Stimulated activated naive CD4-positive, alpha-beta T cell treated with Interleukin-2 at 50 U/mL for 16 hours (primary cell): ENCODE data around the gene PRICKLE3.
"Not testable (repeated sequence)": the region's sequence is repeated elsewhere in the genome, so short reads cannot be mapped to it uniquely, and the experiment has no call there.

Experiments used
- DNase-seq: peaks from one replicate; lab custom pipeline; 2025; lab: John Stamatoyannopoulos, UW

PRICKLE3 gene

GRCh38 chrX:49178537-49178936, 7.6 kb downstream of the PRICKLE3 start:
- no peak for DNase-seq

DNA sequence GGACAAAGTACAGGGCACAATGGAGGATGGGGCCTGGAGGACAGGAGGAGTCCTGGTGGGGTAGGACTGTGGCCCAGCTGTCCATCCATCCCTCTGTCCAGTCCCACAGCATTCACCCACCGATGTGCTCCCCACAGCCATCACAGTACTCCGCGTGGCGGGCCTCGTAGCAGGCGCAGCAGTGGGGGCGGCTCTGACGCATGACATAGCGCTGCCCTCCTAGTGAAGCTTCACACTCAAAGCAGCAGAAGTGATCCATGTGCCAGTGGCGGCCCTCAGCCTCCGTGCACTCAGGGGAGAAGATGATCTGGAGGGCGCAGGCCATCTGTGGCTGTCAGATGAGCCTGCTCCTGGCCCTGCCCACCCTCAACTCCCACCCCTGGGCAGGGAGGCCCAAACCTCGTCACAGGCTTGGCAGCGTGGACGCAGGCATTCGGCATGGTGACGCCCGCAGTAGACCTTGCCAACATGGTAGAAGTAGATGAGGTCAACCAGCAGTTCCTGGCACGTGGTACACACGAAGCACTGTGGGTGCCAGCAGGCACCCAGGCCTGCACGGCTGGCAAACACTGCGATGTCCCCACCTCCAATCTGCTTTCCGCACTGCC, 8.2 kb downstream of the PRICKLE3 start:
- DNase-seq: no peak

DNA sequence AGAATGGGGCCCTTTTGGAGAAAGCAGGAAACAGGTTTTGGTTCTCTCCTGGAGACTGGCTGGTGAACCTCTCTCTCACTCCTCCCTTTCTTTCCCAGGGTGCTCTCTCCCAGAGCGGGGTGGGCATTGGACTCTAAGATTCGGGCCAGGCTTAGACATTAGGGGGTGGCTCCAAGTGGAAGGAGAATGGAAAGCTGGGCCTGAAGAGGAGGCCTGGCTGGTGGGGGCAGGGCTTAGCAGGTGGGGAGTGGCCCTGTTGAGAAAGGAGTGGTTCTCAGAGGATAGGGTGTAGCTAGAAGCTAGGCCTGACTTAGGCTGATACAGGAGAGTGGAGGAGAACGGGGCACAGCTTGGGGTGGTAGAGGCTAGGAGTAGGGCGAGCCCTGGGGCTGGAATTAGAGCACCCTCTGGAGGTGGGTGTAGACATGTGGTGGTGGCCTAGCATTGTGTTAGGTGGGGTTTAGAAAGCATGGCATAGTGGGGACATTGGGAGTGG, 8.8 kb downstream of the PRICKLE3 start:
- no peak for DNase-seq

- no peak for DNase-seq
Measured at GRCh38 chrX:49176421-49177326, 9.5 kb downstream of the PRICKLE3 start.

- no peak for DNase-seq
Measured at GRCh38 chrX:49175435-49176274, 10.5 kb downstream of the PRICKLE3 start.

GRCh38 chrX:49174723-49175122, 11.4 kb downstream of the PRICKLE3 start:
- no peak for DNase-seq

DNA sequence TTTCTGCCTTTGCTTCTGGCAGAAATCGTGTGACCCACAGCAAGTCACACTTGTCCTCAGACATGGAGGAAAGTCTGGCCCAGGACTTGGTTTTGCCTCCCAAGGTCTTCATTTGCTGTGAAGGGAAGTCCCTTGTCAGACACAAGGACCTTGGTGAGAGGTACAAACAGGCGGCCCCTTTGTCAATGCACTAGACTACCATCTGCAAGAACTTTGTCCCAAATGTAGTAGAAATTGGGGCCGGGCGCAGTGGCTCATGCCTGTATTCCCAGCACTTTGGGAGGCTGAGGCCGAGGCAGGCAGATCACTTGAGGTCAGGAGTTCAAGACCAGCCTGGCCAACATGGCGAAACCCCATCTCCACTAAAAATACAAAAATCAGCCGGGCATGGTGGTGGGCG, 12.6 kb downstream of the PRICKLE3 start:
- not testable (repeated sequence) for DNase-seq

GRCh38 chrX:49172280-49172780, 13.8 kb downstream of the PRICKLE3 start:
- peak; percentile 70 for DNase-seq

DNA sequence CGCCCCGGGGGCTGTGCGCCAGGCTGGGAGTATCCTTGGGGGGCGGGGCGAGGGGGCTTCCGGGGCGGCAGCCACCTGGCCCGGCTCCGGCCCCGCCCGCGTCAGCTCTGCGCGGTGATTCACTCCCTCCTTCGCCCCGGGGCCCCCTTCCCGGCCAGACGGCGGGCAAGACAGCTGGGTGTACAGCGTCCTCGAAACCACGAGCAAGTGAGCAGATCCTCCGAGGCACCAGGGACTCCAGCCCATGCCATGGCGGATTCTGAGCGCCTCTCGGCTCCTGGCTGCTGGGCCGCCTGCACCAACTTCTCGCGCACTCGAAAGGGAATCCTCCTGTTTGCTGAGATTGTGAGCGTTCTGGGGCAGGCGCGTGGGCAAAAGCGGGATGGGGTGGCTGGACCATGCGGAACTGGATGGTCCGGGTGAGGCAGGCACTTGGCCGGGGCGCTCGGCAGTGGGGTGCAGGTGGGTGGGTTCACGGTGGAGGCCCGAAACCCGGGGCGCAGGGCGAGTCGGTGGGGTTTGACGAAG, 14.4 kb downstream of the PRICKLE3 start, which contains the start of gene PLP2:
Gene PLP2 (plus strand): TSS at position 147 of the 528 bp plus-strand sequence. CDS start 103 bp downstream, at position 250.
- DNase-seq: peak; percentile 68

- DNase-seq: no peak
Measured at GRCh38 chrX:49167740-49168108, 18.4 kb downstream of the PRICKLE3 start.

- peak; percentile 44 for DNase-seq
Measured at GRCh38 chrX:49166914-49167739, 19.0 kb downstream of the PRICKLE3 start.

DNA sequence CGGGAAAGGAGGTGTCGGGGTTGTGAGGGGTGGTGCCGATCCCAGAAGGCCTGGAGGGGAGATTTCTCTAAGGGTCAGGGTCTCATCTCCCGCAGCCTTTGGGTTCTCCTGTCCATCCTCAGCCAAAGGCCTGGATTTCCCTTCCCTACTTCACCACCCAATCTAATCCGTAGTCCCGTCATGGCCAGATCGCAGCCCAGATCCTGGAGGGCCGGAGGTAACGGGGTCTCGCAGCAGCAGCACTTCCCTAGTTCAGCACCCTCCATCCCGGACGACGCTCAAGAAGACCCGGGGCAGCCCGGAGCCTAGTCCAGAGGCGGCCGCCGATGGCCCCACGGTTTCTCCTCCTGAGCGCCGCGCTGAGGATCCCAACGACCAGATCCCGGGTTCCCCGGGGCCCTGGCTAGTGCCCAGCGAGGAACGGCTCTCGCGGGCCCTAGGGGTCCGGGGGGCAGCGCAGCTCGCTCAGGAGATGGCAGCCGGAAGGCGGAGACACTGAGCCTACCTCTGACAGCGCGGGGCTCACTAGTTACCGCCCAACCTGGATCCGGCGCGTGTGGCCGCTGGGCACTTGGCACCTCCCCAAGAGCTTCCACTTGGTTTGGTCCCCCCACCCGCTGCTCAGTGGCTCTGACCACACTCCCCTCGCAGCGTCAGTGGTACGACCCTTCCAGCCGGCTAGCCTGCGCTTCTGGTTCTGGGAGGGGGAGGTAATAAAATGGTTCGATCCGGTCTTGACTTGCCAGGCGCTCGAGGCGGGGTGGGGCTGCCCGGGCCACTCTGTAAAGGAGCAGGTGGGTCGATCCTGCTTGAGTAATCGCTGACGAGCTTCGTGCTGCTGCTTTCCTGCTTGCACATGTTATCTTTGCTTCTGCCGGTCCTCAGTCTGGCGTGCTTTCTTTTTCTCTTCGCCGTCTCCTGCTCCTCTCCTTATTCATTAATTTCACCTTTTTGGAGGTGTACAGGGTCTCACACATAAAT, 20.0 kb downstream of the PRICKLE3 start:
- DNase-seq: peak; percentile 80

GRCh38 chrX:49164589-49165360, 21.4 kb downstream of the PRICKLE3 start:
- no peak for DNase-seq

GRCh38 chrX:49163555-49164419, 22.4 kb downstream of the PRICKLE3 start:
- peak; percentile 73 for DNase-seq

DNA sequence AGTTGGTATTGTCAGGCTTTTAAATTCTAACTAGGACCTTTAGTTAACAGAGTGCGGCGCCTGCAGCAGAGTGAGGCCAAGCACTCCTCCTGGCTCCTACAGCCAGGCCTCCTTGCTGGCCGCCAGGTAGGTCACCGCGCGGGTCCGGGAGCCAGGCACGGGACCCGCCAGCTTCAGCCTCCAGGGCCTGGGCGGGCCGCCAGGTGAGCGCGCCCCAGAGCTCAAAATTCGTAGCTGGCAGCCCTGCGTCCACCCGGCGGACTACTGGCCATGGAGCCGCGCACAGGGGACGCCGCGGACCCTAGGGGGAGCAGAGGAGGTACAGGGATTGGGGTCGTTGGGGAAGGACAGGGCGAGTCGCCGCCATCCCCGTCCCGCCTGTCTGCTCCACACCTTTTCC, 23.6 kb downstream of the PRICKLE3 start, which contains the start of gene MAGIX:
Gene MAGIX (plus strand): TSS at position 139 of the 400 bp plus-strand sequence. CDS start 132 bp downstream, at position 271.
- no peak for DNase-seq

GRCh38 chrX:49161632-49162031, 24.5 kb downstream of the PRICKLE3 start:
- DNase-seq: no peak

DNA sequence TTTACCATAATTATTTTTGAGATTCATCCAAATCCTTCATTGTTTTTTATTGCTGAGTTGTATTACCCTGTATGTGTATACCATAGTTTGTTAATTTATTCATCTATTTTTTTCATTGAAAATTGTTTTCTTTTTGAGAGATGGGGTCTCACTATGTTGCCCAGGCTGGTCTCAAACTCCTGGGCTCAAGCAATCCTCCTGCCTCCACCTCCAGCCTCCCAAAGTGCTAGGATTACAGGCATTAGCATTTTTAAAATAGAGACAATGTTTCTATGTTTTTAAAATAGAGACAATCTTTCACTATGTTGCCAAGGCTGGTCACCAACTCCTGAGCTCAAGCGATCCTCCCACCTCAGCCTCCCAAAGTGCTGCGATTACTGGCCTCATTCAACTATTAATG, 25.3 kb downstream of the PRICKLE3 start:
- DNase-seq: no peak

GRCh38 chrX:49157194-49157593, 29.0 kb downstream of the PRICKLE3 start:
- DNase-seq: no peak
